Keratinocyte (primary cell): ENCODE results near the gene MICAL2. TPM values are rescaled to one million over a fixed set of nuclear protein-coding genes. Genes with fewer than 3 reads are reported as not detected.

Experiments
- DNase-seq: peaks from one replicate; pipeline ENCODE4 v3.0.0-alpha.2; 2011; ENCODE audit warnings: low read depth, missing footprints, low spot score
- FAIRE-seq: peaks from 2 replicates; lab custom pipeline; 2011; peaks lifted over from hg19 to GRCh38; lab: Jason Lieb, UNC
- H2AFZ ChIP-seq: 2 replicates; pipeline ENCODE4 v1.6.0; 2012; ENCODE audit warnings: low read length, control low read depth, inconsistent platforms; ENCODE audit not compliant: control insufficient read depth
- H3K27ac ChIP-seq: 2 replicates; pipeline ENCODE4 v1.5.1; 2011; ENCODE audit warnings: low read length; ENCODE audit not compliant: control insufficient read depth, insufficient read depth
- H3K27me3 ChIP-seq: 3 replicates; pipeline ENCODE4 v1.6.0; 2011; ENCODE audit warnings: low read length; ENCODE audit not compliant: control insufficient read depth, insufficient read depth; ENCODE audit errors: extremely low read depth
- H3K36me3 ChIP-seq, 2 experiments: 2 replicates in 1 of 2; 3 replicates in 1 of 2; pipeline ENCODE4 v1.5.1; 2011; ENCODE audit warnings: low read length in 2 of 2, mild to moderate bottlenecking in 1 of 2; ENCODE audit not compliant: control insufficient read depth in 2 of 2, insufficient read depth in 2 of 2; ENCODE audit errors: extremely low read depth in 1 of 2
- H3K4me1 ChIP-seq: 3 replicates; pipeline ENCODE4 v1.5.1; 2011; ENCODE audit warnings: low read length; ENCODE audit not compliant: control insufficient read depth, insufficient read depth; ENCODE audit errors: extremely low read depth
- H3K4me2 ChIP-seq: 3 replicates; pipeline ENCODE4 v1.6.0; 2011; ENCODE audit warnings: low read depth, low read length; ENCODE audit not compliant: control insufficient read depth, insufficient read depth; ENCODE audit errors: extremely low read depth
- H3K4me3 ChIP-seq, 3 experiments: fragments of 200-600 bp in 1 of 3; sonication (generic) in 1 of 3; 2 replicates in 2 of 3; 3 replicates in 1 of 3; pipeline ENCODE4 v1.5.1; 2011 to 2016; ENCODE audit warnings: low read length in 3 of 3, mild to moderate bottlenecking in 3 of 3, control low read depth in 2 of 3, inconsistent platforms in 1 of 3, low read depth in 1 of 3, mixed read lengths in 1 of 3, mixed run types in 1 of 3, moderate library complexity in 1 of 3; ENCODE audit not compliant: control insufficient read depth in 2 of 3, insufficient read depth in 2 of 3; ENCODE audit errors: extremely low read depth in 1 of 3
- H3K79me2 ChIP-seq: 2 replicates; pipeline ENCODE4 v1.6.0; 2012; ENCODE audit warnings: low read length; ENCODE audit not compliant: control insufficient read depth, insufficient read depth
- H3K9ac ChIP-seq: 3 replicates; pipeline ENCODE4 v1.6.0; 2011; ENCODE audit warnings: low read length; ENCODE audit not compliant: control insufficient read depth, insufficient read depth; ENCODE audit errors: extremely low read depth
- H3K9me1 ChIP-seq: 3 replicates; pipeline ENCODE4 v1.6.0; 2011; ENCODE audit warnings: low read length; ENCODE audit not compliant: control insufficient read depth, insufficient read depth; ENCODE audit errors: extremely low read depth
- H3K9me3 ChIP-seq: 2 replicates; pipeline ENCODE4 v1.5.1; 2012; ENCODE audit warnings: low read depth, low read length; ENCODE audit not compliant: control insufficient read depth
- H4K20me1 ChIP-seq: 3 replicates; pipeline ENCODE4 v1.6.0; 2011; ENCODE audit warnings: low read length; ENCODE audit not compliant: control insufficient read depth, insufficient read depth; ENCODE audit errors: extremely low read depth
- CTCF ChIP-seq, 3 experiments: IDR thresholded peaks in 1 of 3; conservative IDR thresholded peaks in 1 of 3; optimal IDR thresholded peaks in 1 of 3; 2 replicates in 2 of 3; 3 replicates in 1 of 3; pipeline versions ENCODE3 to v1.5.1; 2011; ENCODE audit warnings: low read length in 3 of 3, mild to moderate bottlenecking in 3 of 3, moderate library complexity in 2 of 3, control low read depth in 1 of 3, inconsistent platforms in 1 of 3; ENCODE audit not compliant: insufficient read depth in 2 of 3; ENCODE audit errors: extremely low read depth in 1 of 3
- EZH2 ChIP-seq: IDR thresholded peaks from one replicate; pipeline ENCODE4 v1.6.1; 2012; ENCODE audit warnings: inconsistent platforms, mild to moderate bottlenecking, low read length, moderate library complexity
- dilution Hi-C: fragments of 300-500 bp; cut with MboI; formaldehyde crosslinking; loops from one replicate; pipeline ENCODE4 v1.7.0; 2020; ENCODE audit warnings: low sequenced_read_pairs; ENCODE audit not compliant: extremely low pct_ligation_motif_present
- polyA plus RNA-seq, 5 experiments: library from polyadenylated mRNA; depleted of rRNA in 3 of 5; stranded (reverse) in 3 of 5; stranded (forward) in 1 of 5; unstranded in 1 of 5; fragments of >200 nt; gene quantifications; 1 replicate in 1 of 5; 2 replicates in 3 of 5; 3 replicates in 1 of 5; pipeline versions ENCODE4 v1.2.1 to v1.2.3, GENCODE V29; 2011 to 2012; ENCODE audit warnings: missing spikeins in 2 of 5, low read depth in 1 of 5, low replicate concordance in 1 of 5

MICAL2 gene
- polyA plus RNA-seq, 1 donor (not counting 4 experiments of a cell fraction or from before 2014, with no cell fraction given): 83.9 TPM

DNA sequence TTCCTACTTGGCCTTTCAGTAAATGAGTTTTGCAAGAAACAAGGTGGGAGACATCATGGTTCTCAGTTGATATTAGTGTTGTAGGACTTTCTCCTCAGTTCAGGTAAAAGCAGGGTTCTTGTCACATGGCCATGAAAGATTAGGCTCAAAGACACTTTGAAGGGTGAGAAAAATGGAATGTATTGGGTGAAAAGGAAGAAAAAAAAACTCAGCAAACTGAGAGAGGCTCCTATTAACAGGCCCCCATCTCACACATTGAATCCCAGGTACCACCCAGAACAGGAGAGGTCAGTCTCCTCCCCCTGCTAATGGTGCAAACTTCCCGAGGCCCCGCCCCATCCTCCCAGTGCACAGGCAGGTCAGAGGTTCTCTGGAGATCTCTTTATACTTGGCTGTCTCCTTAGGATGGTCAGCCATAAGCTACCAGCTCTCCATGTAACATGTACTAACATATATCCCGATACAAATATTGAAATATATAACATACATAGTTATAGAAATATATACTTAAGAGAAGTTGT lies 62.2 kb downstream of the MICAL2 start:
- TF ChIP-seq EZH2 (no peak), CTCF (optimal IDR thresholded peaks at IDR 0.05 in 1 of 3, IDR thresholded peaks at IDR 0.05 in 1 of 3, conservative IDR thresholded peaks at IDR 0.05 in 1 of 3; ENCODE audit: extremely low read depth in 1 of 3, insufficient read depth in 2 of 3, low read length in 3 of 3) (no peak)
- no peak overlapping the region for H3K4me3 ChIP-seq
- dilution Hi-C loops: no loop called here
- no peak overlapping the region for H2AFZ ChIP-seq
- no peak for FAIRE-seq
- DNase-seq: no peak
- H3K9me1 ChIP-seq: no peaks in the 10 kb centered on the region
- H3K79me2 ChIP-seq: peaks cover 63% of the 10 kb centered on the region
- H4K20me1 ChIP-seq: no peaks in the 10 kb centered on the region
- H3K36me3 ChIP-seq: peaks cover 11 to 45% of the 10 kb centered on the region in 2 experiments
- H3K9ac ChIP-seq: no peak overlapping the region
- H3K9me3 ChIP-seq: no peaks in the 10 kb centered on the region
- peak overlapping the region; percentile 49 for H3K27ac ChIP-seq
- no peaks in the 10 kb centered on the region for H3K27me3 ChIP-seq
- no peak overlapping the region for H3K4me2 ChIP-seq
- peaks cover 68% of the 10 kb centered on the region for H3K4me1 ChIP-seq

- Histone ChIP-seq H3K36me3 (peaks cover 9 to 45% of the 10 kb centered on the region in 2 experiments), H3K9me1 (no peaks in the 10 kb centered on the region), H3K4me3 (no peak overlapping the region), H3K79me2 (peaks cover 64% of the 10 kb centered on the region), H2AFZ (no peak overlapping the region), H3K9ac (no peak overlapping the region), H3K9me3 (no peaks in the 10 kb centered on the region), H3K4me2 (no peak overlapping the region), H4K20me1 (no peaks in the 10 kb centered on the region), H3K4me1 (peaks cover 68% of the 10 kb centered on the region), H3K27ac (peak overlapping the region; percentile 98), H3K27me3 (no peaks in the 10 kb centered on the region)
- TF ChIP-seq CTCF (optimal IDR thresholded peaks at IDR 0.05 in 1 of 3, IDR thresholded peaks at IDR 0.05 in 1 of 3, conservative IDR thresholded peaks at IDR 0.05 in 1 of 3; ENCODE audit: extremely low read depth in 1 of 3, insufficient read depth in 2 of 3, low read length in 3 of 3): no peak
- TF ChIP-seq EZH2: no peak
- DNase-seq (no peak), FAIRE-seq (no peak)
- dilution Hi-C loops: no loop called here
Measured at GRCh38 chr11:12173111-12173510, 62.7 kb downstream of the MICAL2 start.
